Upper lobe of left lung (tissue), 4 donors: ENCODE results near the gene GRIPAP1.

Experiments used
- CTCF ChIP-seq, 6 experiments: fragments of 450-650 bp in 4 of 6; fragments of 200-600 bp in 2 of 6; sonication (generic) in 2 of 6; IDR thresholded peaks; one replicate each; pipeline ENCODE4 v1.5.1; 2016 to 2019; ENCODE audit warnings: antibody characterized with exemption in 6 of 6
- EP300 ChIP-seq, 4 donors: sonication (generic); formaldehyde crosslinking; IDR thresholded peaks; one replicate each; pipeline ENCODE4 v1.5.1; 2017; ENCODE audit warnings: antibody characterized with exemption in 4 of 4, control low read depth in 2 of 4
- POLR2A ChIP-seq, 4 donors: fragments of 450-650 bp; IDR thresholded peaks; one replicate each; pipeline ENCODE4 v1.5.1; 2016 to 2017; ENCODE audit warnings: antibody characterized with exemption in 4 of 4, mild to moderate bottlenecking in 2 of 4
- POLR2AphosphoS5 ChIP-seq, 2 donors: sonication (generic); formaldehyde crosslinking; IDR thresholded peaks; one replicate each; pipeline ENCODE4 v1.5.1; 2017; ENCODE audit warnings: antibody characterized with exemption in 2 of 2

DNA sequence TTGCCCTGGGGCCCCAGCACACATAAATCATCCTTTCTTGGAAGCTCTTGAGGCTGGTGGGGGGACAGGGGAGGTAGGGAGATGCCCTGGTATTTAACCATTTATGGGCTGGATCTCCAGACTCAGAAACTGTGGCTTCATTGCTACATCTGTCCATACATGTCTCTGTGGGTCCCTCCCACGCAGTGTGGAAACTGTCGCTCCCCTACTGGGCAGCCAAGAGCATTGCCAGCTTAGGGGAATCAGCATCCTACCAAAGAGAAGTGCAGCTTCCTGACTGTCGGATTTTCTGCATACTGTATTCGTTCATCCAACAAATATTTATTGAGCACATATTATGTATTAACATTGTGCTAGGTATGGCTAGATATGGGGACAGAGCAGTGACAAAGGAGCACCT is 3.7 kb downstream of the GRIPAP1 start:
- TF ChIP-seq CTCF (IDR thresholded peaks at IDR 0.05), result no peak
- no peak for TF ChIP-seq POLR2AphosphoS5 (IDR thresholded peaks at IDR 0.05)
- TF ChIP-seq POLR2A (IDR thresholded peaks at IDR 0.05), result no peak
- no peak for TF ChIP-seq EP300 (IDR thresholded peaks at IDR 0.05)
